Naive thymus-derived CD4-positive, alpha-beta T cell (primary cell): ENCODE data around the gene XRCC2. TPM values are rescaled to one million over a fixed set of nuclear protein-coding genes. Genes with fewer than 3 reads are reported as not detected.

Experiments
- ATAC-seq: fragments of 150-1000 bp; cut with Tn5 transposase; 2 replicates; pipeline ENCODE4 v1.10.0; 2021; ENCODE audit warnings: mild to moderate bottlenecking, moderate library complexity
- CTCF ChIA-PET: fragments of 350-600 bp; sonication (Branson Sonifier 250); formaldehyde crosslinking; loops from one replicate; lab custom pipeline; 2021; ENCODE audit warnings: antibody characterized with exemption; lab: Charles Lee
- POLR2A ChIA-PET: fragments of 350-600 bp; sonication (Branson Sonifier 250); formaldehyde crosslinking; loops from one replicate; lab custom pipeline; 2021; ENCODE audit warnings: antibody characterized with exemption, inconsistent platforms; lab: Charles Lee
- DNase-seq, 9 donors: peaks; one replicate each; pipeline versions ENCODE4 v3.0.0 to v3.0.0-alpha.2; 2020 to 2022; ENCODE audit warnings: mixed read lengths in 1 of 9
- H3K27ac ChIP-seq: one replicate; pipeline ENCODE4 v1.7.0; 2013; ENCODE audit warnings: mild to moderate bottlenecking, low read depth, low read length, moderate library complexity
- H3K27me3 ChIP-seq, 2 donors: one replicate each; pipeline ENCODE4 v1.7.0; 2013; ENCODE audit warnings: low read length in 2 of 2, mild to moderate bottlenecking in 2 of 2, moderate library complexity in 2 of 2; ENCODE audit not compliant: control insufficient read depth in 2 of 2, insufficient read depth in 2 of 2
- H3K36me3 ChIP-seq, 3 experiments: 1 replicate in 2 of 3; 2 replicates in 1 of 3; pipeline ENCODE4 v1.7.0; 2013; ENCODE audit warnings: low read length in 3 of 3, mild to moderate bottlenecking in 3 of 3, moderate library complexity in 1 of 3; ENCODE audit not compliant: insufficient read depth in 3 of 3, control insufficient read depth in 2 of 3
- H3K4me1 ChIP-seq, 2 donors: one replicate each; pipeline ENCODE4 v1.7.0; 2013; ENCODE audit warnings: low read length in 2 of 2, mild to moderate bottlenecking in 2 of 2, moderate library complexity in 1 of 2; ENCODE audit not compliant: control insufficient read depth in 2 of 2, insufficient read depth in 2 of 2
- H3K4me3 ChIP-seq: 2 replicates; pipeline ENCODE4 v1.7.0; 2013; ENCODE audit warnings: mild to moderate bottlenecking, low read length
- H3K9me3 ChIP-seq, 3 experiments: 1 replicate in 2 of 3; 2 replicates in 1 of 3; pipeline ENCODE4 v1.7.0; 2013; ENCODE audit warnings: low read length in 3 of 3; ENCODE audit not compliant: control insufficient read depth in 2 of 3
- H3K27ac Mint-ChIP-seq, 9 donors: one replicate each; pipeline ENCODE4 v1.8.0; 2020 to 2022; ENCODE audit warnings: mixed read lengths in 9 of 9, mild to moderate bottlenecking in 8 of 9, moderate library complexity in 5 of 9, inconsistent platforms in 2 of 9
- H3K27me3 Mint-ChIP-seq, 5 donors: one replicate each; pipeline ENCODE4 v1.8.0; 2021 to 2022; ENCODE audit warnings: mixed read lengths in 5 of 5, mild to moderate bottlenecking in 1 of 5
- H3K36me3 Mint-ChIP-seq, 5 donors: one replicate each; pipeline ENCODE4 v1.8.0; 2020 to 2022; ENCODE audit warnings: mixed read lengths in 5 of 5, mild to moderate bottlenecking in 3 of 5, inconsistent platforms in 1 of 5
- H3K4me1 Mint-ChIP-seq, 7 donors: one replicate each; pipeline ENCODE4 v1.8.0; 2020 to 2022; ENCODE audit warnings: mixed read lengths in 7 of 7, mild to moderate bottlenecking in 3 of 7, inconsistent platforms in 1 of 7
- H3K4me3 Mint-ChIP-seq, 10 donors: one replicate each; pipeline ENCODE4 v1.8.0; 2020 to 2022; ENCODE audit warnings: mild to moderate bottlenecking in 10 of 10, mixed read lengths in 10 of 10, moderate library complexity in 6 of 10, inconsistent platforms in 2 of 10
- H3K9me3 Mint-ChIP-seq, 11 donors: one replicate each; pipeline ENCODE4 v1.8.0; 2020 to 2022; ENCODE audit warnings: mixed read lengths in 11 of 11, mild to moderate bottlenecking in 4 of 11, inconsistent platforms in 1 of 11, moderate library complexity in 1 of 11
- intact Hi-C, 2 donors: fragments of 100-400 bp; cut with micrococcal nuclease; formaldehyde crosslinking; loops; one replicate each; pipeline ENCODE4 v1.15.1; 2023
- polyA plus RNA-seq, 2 donors: library from polyadenylated mRNA; unstranded; fragments of 300-500 nt; fragmentation: Illumina TruSeq; gene quantifications; one replicate each; pipeline ENCODE4 v1.2.3, GENCODE V29; 2021
- total RNA-seq, 6 experiments: library from RNA in 5 of 6; stranded (reverse) in 5 of 6; gene quantifications; 1 replicate in 5 of 6; 2 replicates in 1 of 6; pipeline ENCODE4 v1.2.3 and lab custom pipeline; 2021 to 2026

The XRCC2 gene
- total and polyA plus RNA-seq, 7 experiments from 2014 or later = 0.20 to 13.8 (median 0.56) TPM

- Mint-ChIP-seq H3K4me1 (peaks cover 0 to 22% (median 0%) of the 10 kb centered on the region in 7 donors), H3K27ac (no peak overlapping the region), H3K4me3 (no peak overlapping the region), H3K9me3 (no peaks in the 10 kb centered on the region), H3K27me3 (no peaks in the 10 kb centered on the region), H3K36me3 (peaks cover 0 to 6% (median 0%) of the 10 kb centered on the region in 5 donors)
- H3K36me3 ChIP-seq = no peaks in the 10 kb centered on the region
- CTCF ChIA-PET = no interaction called here
- no peaks in the 10 kb centered on the region for H3K9me3 ChIP-seq
- H3K4me3 ChIP-seq = no peak overlapping the region
- ATAC-seq = peak; percentile 57
- no peak overlapping the region for H3K27ac ChIP-seq
- POLR2A ChIA-PET = no interaction called here
- no peaks in the 10 kb centered on the region for H3K27me3 ChIP-seq
- intact Hi-C loops = no loop called here
- DNase-seq = no peak
- no peaks in the 10 kb centered on the region for H3K4me1 ChIP-seq
Observed at GRCh38 chr7:152667958-152668357, 8.0 kb downstream of the XRCC2 start.

GRCh38 chr7:152666078-152666477, 9.9 kb downstream of the XRCC2 start:
- ChIA-PET CTCF (no interaction called here), POLR2A (no interaction called here)

GRCh38 chr7:152664636-152665035, 11.3 kb downstream of the XRCC2 start:
- no peak overlapping the region for H3K4me3 ChIP-seq
- ATAC-seq = no peak
- intact Hi-C loops = no loop called here
- POLR2A ChIA-PET = no interaction called here
- no peak for DNase-seq
- Mint-ChIP-seq H3K36me3 (peaks cover 0 to 13% (median 0%) of the 10 kb centered on the region in 5 donors), H3K9me3 (no peaks in the 10 kb centered on the region), H3K4me3 (no peak overlapping the region), H3K27ac (no peak overlapping the region), H3K4me1 (peaks cover 0 to 16% (median 0%) of the 10 kb centered on the region in 7 donors), H3K27me3 (no peaks in the 10 kb centered on the region)
- no peaks in the 10 kb centered on the region for H3K36me3 ChIP-seq
- no peaks in the 10 kb centered on the region for H3K9me3 ChIP-seq
- no peak overlapping the region for H3K27ac ChIP-seq
- no peaks in the 10 kb centered on the region for H3K27me3 ChIP-seq
- no peaks in the 10 kb centered on the region for H3K4me1 ChIP-seq
- CTCF ChIA-PET = no interaction called here

More at GRCh38 chr7:152666078-152666477, 9.9 kb downstream of the XRCC2 start:
- DNase-seq (no peak), ATAC-seq (no peak)
- peaks cover 0 to 20% (median 0%) of the 10 kb centered on the region in 7 donors for H3K4me1 Mint-ChIP-seq
- no peaks in the 10 kb centered on the region for H3K9me3 Mint-ChIP-seq
- H3K27me3 Mint-ChIP-seq = no peaks in the 10 kb centered on the region
- intact Hi-C loops = no loop called here
- H3K4me3 Mint-ChIP-seq = no peak overlapping the region
- H3K27me3 ChIP-seq = no peaks in the 10 kb centered on the region
- no peaks in the 10 kb centered on the region for H3K4me1 ChIP-seq
- H3K9me3 ChIP-seq = no peaks in the 10 kb centered on the region
- H3K36me3 ChIP-seq = no peaks in the 10 kb centered on the region
- H3K27ac ChIP-seq = no peak overlapping the region
- no peak overlapping the region for H3K4me3 ChIP-seq
- no peak overlapping the region for H3K27ac Mint-ChIP-seq
- peaks cover 0 to 10% (median 0%) of the 10 kb centered on the region in 5 donors for H3K36me3 Mint-ChIP-seq

GRCh38 chr7:152663931-152664330, 12.0 kb downstream of the XRCC2 start:
- no peak overlapping the region for H3K4me3 ChIP-seq
- H3K9me3 ChIP-seq = no peaks in the 10 kb centered on the region
- Mint-ChIP-seq H3K27ac (no peak overlapping the region), H3K4me3 (no peak overlapping the region), H3K4me1 (peaks cover 0 to 20% (median 0%) of the 10 kb centered on the region in 7 donors), H3K36me3 (peaks cover 0 to 17% (median 0%) of the 10 kb centered on the region in 5 donors), H3K27me3 (no peaks in the 10 kb centered on the region), H3K9me3 (no peaks in the 10 kb centered on the region)
- ChIA-PET POLR2A (no interaction called here), CTCF (interaction anchor here (0.6 kb wide), 1 partner anchor 84 kb away, joined by 4 read pairs; no protein-coding TSS in a partner anchor)
- no peak overlapping the region for H3K27ac ChIP-seq
- H3K27me3 ChIP-seq = no peaks in the 10 kb centered on the region
- no peaks in the 10 kb centered on the region for H3K4me1 ChIP-seq
- intact Hi-C loops = no loop called here
- ATAC-seq (no peak), DNase-seq (no peak)
- no peaks in the 10 kb centered on the region for H3K36me3 ChIP-seq

- Mint-ChIP-seq H3K27ac (no peak overlapping the region), H3K4me1 (peaks cover 0 to 23% (median 0%) of the 10 kb centered on the region in 7 donors), H3K27me3 (no peaks in the 10 kb centered on the region), H3K9me3 (no peaks in the 10 kb centered on the region), H3K36me3 (peaks cover 0 to 22% (median 0%) of the 10 kb centered on the region in 5 donors), H3K4me3 (no peak overlapping the region)
- ATAC-seq (no peak), DNase-seq (no peak)
- POLR2A ChIA-PET = no interaction called here
- no peaks in the 10 kb centered on the region for H3K4me1 ChIP-seq
- intact Hi-C loops = no loop called here
- no peak overlapping the region for H3K27ac ChIP-seq
- H3K9me3 ChIP-seq = no peaks in the 10 kb centered on the region
- CTCF ChIA-PET = no interaction called here
- H3K4me3 ChIP-seq = no peak overlapping the region
- no peaks in the 10 kb centered on the region for H3K27me3 ChIP-seq
- no peaks in the 10 kb centered on the region for H3K36me3 ChIP-seq
Observed at GRCh38 chr7:152663148-152663740, 12.7 kb downstream of the XRCC2 start.

- H3K36me3 ChIP-seq = no peaks in the 10 kb centered on the region
- ChIA-PET POLR2A (interaction anchor here (0.7 kb wide), 1 partner anchor 241 kb away, joined by 3 read pairs; no protein-coding TSS in a partner anchor), CTCF (no interaction called here)
- H3K4me1 ChIP-seq = no peaks in the 10 kb centered on the region
- Mint-ChIP-seq H3K36me3 (peaks cover 0 to 20% (median 0%) of the 10 kb centered on the region in 5 donors), H3K27me3 (no peaks in the 10 kb centered on the region), H3K4me1 (peaks cover 0 to 19% (median 0%) of the 10 kb centered on the region in 7 donors), H3K9me3 (no peaks in the 10 kb centered on the region), H3K4me3 (no peak overlapping the region), H3K27ac (peak overlapping the region in 2 of 9 donors; percentile 36 to 76)
- no peaks in the 10 kb centered on the region for H3K27me3 ChIP-seq
- no peaks in the 10 kb centered on the region for H3K9me3 ChIP-seq
- no peak overlapping the region for H3K27ac ChIP-seq
- no peak overlapping the region for H3K4me3 ChIP-seq
- ATAC-seq = no peak
- DNase-seq = no peak
- intact Hi-C loops = no loop called here
Observed at GRCh38 chr7:152661479-152661878, 14.5 kb downstream of the XRCC2 start.

GRCh38 chr7:152660021-152660420, 15.9 kb downstream of the XRCC2 start:
- ChIA-PET CTCF (no interaction called here), POLR2A (no interaction called here)
- Mint-ChIP-seq H3K9me3 (no peaks in the 10 kb centered on the region), H3K27ac (no peak overlapping the region), H3K36me3 (peaks cover 0 to 20% (median 0%) of the 10 kb centered on the region in 5 donors), H3K27me3 (no peaks in the 10 kb centered on the region), H3K4me3 (no peak overlapping the region), H3K4me1 (peaks cover 0 to 19% (median 0%) of the 10 kb centered on the region in 7 donors)
- intact Hi-C loops = no loop called here
- H3K27ac ChIP-seq = no peak overlapping the region
- H3K9me3 ChIP-seq = no peaks in the 10 kb centered on the region
- H3K4me3 ChIP-seq = no peak overlapping the region
- DNase-seq (no peak), ATAC-seq (no peak)
- H3K4me1 ChIP-seq = no peaks in the 10 kb centered on the region
- H3K36me3 ChIP-seq = no peaks in the 10 kb centered on the region
- no peaks in the 10 kb centered on the region for H3K27me3 ChIP-seq
